GM21723 (cell line): ENCODE measurements around the gene SLC26A5.
"Not testable (repeated sequence)": the region's sequence is repeated elsewhere in the genome, so short reads cannot be mapped to it uniquely, and the experiment has no call there.

Source experiments
- ATAC-seq: cut with Tn5 transposase; IDR thresholded peaks from one replicate; pipeline ENCODE4 v1.9.1; 2021; ENCODE audit warnings: mild to moderate bottlenecking, moderate library complexity; ENCODE audit not compliant: unreplicated experiment

SLC26A5 gene

DNA sequence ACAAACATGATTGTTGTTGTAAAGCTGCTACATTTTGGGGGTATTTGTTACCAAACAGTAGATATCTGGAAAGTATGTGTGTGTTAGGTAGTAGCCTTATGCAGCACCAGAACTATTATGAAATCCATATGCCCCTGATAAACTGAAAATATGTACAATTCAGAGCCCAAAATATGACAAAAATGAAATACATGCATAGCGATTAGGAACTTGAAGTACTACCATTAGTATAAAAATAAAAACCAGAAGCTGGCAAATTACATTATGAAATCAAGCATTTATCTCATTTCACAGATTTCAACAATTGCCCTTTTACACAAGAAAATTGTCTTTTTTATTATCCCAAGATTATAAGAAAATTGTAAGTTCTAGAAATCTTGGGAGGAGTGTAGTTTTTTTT lies 33.9 kb downstream of the SLC26A5 start:
- no peak for ATAC-seq

DNA sequence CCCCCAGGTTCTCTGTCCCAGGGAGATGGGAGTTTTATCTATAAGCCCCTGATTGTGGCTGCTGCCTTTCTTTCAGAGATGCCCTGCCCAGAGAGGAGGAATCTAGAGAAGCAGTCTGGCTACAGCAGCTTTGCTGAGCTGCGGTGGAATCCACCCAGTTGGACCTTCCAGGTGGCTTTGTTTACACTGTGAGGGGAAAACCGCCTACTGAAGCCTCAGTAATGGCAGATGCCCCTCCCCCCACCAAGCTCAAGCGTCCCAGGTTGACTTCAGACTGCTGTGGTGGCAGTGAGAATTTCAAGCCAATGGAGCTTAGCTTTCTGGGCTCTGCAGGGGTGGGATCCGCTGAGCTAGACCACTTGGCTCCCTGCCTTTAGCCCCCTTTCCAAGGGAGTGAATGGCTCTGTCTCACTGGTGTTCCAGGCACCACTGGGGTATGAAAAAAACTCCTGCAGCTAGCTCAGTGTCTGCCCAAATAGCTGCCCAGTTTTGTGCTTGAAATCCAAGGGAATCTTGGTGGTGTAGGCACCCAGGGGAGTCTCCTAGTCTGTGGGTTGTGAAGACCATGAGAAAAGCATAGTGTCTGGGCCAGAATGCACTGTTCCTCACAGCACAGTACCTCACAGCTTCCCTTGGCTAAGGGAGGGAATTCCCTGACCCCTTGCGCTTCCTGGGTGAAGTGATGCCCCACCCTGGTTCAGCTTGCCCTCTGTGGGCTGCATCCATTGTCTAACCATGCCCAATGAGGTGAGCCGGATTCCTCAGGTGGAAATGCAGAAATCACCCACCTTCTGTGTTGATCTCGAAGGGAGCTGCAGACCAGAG lies 40.0 kb downstream of the SLC26A5 start:
- ATAC-seq: not testable (repeated sequence)

DNA sequence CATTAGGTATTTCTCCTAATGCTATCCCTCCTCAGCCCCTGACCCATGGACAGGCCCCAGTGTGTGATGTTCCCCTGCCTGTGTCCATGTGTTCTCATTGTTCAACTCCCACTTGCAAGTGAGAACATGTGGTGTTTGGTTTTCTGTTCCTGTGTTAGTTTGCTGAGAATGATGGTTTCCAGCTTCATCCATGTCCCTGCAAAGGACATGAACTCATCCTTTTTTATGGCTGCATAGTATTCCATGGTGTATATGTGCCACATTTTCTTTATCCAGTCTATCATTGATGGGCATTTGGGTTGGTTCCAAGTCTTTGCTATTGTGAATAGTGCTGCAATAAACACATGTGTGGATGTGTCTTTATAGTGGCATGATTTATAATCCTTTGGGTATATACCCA lies 46.3 kb downstream of the SLC26A5 start:
- ATAC-seq: not testable (repeated sequence)

DNA sequence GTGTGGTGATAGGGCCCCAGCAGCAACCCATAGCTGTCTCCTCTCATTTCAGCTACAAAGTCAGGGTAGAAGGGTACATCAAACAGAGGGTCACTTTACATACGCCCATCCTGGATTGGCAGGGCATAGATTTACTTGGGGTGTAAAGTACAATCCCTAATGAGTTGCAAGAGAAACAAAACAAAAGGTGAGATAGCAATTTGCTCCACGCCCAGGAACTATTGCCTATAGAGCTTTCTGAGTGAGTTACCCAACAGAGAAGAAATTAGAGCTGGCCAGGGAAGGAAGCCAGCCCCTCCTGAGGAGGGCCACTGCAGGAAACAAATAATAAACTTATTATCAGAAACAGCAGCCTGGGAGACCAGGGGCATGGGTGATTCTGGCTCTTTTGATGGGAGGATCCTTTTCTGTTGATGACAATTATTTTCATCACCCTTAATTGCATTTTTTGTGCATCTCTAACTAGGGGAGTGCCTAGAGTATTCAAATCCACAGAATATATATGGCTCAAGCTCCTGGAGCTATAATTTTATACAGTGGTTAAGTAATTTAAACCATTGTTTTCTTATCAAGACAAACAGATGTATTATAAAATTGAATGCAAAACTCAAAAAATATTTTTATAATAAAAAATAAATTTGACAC lies 47.4 kb downstream of the SLC26A5 start:
- ATAC-seq: no peak

DNA sequence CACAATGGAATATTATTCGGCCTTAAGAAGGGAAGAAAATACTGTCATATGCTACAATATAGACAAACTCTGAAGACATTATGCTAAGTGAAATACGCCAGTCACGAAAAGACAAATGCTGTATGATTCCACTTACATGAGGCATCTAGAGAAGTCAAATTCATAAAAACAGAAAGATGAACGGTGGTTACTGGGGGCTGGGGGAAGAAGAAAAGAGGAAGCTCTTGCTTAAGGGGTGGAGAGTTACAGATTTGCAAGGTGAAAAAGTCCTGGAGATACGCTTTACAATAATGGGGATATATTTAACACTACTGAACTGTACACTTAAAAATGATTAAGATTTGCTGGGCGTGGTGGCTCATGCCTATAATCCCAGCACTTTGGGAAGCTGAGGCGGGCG lies 49.5 kb downstream of the SLC26A5 start:
- ATAC-seq: no peak

DNA sequence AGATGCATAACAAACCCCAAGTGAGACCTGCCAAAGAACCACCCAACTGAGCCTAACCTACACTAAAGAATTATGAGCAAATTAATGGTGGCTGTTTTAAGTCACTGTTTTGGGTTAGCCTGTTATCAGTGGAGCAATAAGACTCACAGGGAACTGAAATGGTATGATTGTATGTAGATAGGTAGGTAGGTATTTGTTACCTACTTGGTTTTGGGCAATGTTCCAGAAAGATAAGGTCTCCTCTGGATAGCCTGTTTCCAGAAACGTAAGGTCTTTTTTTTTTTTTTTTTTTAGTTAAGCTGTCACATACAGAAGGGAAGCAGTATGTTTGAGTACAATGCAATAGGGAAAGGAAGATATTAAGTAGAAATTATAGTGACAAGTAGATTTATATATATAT lies 50.9 kb downstream of the SLC26A5 start:
- ATAC-seq: no peak

DNA sequence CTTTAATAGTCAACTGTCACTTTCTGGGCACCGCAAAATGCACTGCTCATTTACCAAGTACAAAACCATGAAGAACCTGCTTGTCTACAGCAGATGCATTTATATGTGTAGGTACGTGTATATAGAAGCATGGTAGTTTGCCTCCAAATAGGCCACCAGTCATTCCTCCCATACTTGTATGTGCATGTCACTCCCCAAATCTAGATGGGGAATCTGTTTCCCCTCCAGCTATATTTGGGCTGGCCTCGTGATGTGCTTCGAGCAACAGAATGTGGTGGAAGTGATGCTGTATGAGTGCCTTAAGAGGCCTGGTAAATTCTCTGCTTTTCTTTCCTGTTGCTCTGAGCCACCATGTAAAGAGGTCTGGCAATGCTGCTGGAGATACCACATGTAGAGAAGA lies 51.4 kb downstream of the SLC26A5 start:
- no peak for ATAC-seq

DNA sequence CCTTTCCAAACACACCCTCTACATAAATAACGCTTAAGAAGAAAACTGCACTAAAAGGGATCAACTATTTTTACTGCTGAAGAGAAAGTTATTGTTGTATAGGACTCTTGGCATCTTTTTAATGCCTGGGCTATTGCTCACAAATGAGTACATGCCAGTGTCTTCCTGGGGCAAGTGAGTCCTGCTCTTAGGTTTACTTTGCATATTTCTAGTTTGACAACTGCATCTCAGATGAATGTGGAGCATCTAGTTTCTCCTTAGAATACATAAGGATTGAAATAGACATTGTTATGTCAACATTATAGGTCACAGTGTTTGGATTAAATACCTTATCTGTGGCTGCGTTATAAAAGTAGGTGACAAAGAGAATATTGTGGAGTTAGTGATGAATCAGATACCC lies 54.0 kb downstream of the SLC26A5 start:
- ATAC-seq: no peak

DNA sequence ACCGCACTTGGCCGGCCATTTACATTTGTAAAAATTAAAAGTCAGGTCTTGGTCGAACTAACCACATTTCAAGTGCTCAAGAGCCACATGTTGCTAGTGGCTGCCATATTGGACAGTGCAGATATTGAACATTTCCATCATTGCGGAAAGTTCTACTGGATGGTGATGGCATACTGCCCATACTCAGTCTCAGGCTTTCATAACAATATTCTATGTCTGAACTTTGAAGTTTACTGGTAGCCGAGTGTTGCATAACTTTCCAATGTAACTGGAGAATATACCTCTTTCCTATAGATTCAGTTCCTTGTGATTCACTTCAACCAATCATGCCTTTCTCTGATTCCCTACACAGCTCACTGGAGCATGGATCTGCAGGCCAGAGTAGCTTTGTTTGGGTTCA lies 54.9 kb downstream of the SLC26A5 start:
- ATAC-seq: no peak

DNA sequence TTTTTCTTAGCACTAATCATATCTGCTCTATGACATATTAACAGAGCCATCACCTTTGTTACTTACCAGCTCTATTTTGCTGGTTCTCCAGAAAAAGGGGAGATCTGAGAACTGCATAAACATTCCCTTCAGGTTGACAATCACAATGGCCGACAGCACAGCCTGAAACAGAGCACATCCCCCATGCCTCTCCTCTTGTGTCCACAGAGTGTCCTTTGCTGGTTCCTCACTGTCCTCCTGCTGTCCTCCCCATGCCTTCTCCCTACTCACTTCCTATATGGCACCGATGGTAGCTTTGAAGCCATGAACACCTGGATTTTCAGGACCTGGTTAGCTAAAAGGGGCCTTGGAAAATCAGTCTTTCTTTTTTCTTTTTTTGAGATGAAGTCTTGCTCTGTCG lies 56.7 kb downstream of the SLC26A5 start:
- ATAC-seq: no peak

DNA sequence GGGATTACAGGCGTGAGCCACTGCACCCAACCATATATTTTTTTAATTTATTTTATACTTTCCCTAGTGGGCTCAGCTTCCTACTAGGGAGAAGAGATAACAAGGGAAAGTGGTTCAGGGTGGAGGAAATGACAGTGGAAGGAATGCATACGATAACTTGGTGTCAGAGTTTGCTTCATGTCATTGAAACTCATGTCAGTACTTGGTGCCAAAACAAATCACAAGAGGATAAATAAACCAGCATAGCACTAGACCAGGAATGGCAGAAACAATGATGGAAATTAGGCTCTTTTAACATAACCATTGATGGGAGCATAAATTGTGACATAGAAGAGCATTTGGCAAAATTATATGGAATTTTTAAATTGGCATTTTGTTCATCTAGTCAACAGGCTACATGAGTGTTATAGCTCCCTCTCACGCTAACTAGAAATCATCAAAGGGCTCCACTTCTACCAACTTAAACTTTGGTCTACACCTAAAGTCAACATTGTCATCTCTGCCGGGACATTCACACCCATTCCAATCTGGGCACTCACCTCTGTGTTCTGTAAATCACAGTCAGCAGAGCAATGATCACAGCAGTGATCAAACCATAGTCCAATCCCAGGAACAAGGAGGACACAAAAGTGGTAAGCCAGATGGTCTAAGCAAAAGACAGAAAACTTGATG lies 57.4 kb downstream of the SLC26A5 start:
- ATAC-seq: no peak

DNA sequence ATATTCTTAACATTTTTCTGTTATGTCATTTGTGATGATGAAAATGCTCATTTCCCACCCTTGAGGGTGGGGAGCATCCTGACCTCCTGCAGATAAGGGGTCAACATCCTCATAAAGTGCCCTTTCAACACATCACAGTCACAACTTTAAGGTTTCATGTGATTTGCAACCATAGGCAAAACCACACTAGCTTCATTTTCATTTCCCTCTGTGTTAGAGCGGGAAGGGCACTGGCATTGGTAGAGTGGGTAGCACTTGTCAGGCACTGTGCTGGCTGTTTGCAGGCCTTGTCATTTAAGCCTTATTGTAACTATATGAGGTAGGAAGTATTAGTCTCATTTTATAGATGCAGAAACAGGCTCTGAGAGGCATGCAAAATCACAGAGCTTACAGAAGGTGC lies 58.8 kb downstream of the SLC26A5 start:
- ATAC-seq: no peak

DNA sequence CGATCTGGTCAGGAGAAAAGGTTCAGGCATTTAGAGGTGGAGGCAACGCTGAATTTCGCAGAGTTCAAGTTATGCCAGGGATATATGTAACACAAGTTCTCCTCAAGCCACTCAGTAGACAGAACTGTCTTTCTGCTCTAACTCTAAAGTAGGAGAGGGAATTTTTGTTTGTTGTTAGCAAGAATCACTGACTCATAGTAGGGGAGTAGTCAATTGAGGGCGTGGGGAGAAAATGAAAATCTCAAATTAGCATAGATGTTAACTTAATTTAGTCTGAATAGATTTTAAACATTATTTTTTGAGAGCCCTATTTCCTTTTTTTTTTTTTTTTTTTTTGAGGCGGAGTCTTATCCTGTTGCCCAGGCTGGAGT lies 64.0 kb downstream of the SLC26A5 start:
- no peak for ATAC-seq

DNA sequence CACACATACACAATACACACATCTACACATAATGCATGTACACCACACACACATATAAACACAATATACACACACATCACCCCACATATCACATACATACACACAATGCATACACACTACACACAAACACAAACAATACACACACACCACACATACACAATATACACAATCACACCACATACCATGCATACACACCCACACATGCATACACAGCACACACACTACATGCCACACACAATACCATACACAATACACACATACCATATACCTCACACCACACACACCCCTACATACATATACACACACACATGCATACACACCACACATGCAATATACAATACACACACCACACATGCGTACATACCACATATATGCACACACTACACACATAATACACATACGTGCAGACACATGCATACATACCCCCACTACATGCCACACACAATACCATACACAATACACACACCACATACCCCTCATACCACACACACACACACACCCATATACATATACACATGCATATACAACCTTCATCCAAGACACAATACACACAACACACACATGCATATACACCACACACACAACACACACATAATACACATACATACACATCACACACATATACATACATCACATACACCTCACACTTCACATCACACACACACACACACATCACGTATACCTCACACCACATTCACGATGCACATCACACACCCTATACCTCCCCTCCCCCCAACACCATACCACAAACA lies 64.6 kb downstream of the SLC26A5 start:
- no peak for ATAC-seq

DNA sequence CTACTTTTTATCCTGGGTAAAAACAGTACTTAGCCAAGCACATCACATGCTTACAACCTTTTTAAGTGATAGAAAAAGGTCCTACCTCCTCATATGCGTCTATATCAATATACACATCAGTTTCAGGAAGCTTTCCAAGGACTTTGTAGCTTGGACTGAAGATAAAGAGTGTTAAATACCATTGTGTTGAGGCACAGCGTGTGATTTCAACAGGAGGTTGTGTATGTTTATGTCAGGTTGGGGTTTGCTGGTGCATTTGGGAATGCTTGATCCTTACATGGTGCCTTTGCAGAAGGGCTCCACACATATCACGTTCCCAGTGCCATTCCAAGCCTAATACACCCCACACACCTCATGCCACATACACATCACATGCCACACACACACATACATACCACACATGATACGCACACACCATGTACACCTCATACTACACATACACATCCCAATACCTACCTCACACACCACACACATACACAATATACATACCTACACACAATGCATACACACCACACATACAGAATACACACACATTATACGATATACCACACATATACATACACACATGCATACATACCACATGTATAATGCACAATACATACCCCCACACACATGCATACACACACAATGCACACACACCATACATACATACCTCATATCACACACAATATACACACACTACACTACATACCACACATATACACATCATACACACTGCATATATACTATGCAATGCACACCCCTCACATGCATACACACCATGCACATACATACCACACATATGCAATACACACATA lies 65.4 kb downstream of the SLC26A5 start:
- ATAC-seq: no peak

DNA sequence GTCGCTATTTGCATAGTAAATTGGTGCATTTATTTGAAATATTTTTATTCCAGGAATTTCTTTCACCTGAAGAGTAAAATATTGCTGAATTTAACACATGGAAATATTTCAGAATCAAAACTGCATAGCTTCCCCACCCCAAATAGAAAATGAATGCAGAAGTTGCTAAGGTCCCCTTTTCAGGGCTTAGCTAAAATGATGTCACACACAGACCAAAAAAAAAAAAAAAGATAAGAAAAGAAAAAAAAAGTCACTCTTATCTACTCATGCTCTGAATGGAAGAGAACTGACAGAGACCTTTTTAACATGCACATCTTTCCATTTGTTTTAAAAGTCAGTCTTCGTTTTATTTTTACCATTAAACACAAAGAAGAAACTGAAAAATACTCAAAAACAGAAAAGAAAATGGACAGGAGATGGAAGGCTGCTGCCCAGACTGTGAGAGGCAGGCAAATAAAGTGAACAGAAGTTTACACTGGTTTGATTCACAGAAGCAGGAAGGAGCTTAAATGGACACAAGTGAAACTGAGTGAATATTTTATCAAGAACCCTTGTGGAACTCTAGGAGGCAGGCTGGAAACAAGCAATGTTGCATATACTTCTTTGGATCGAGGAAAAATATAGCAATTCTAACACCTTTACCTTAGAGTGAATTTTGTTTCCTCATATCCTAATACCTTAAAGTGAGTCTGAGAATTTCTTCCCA lies 66.6 kb downstream of the SLC26A5 start:
- ATAC-seq: no peak

DNA sequence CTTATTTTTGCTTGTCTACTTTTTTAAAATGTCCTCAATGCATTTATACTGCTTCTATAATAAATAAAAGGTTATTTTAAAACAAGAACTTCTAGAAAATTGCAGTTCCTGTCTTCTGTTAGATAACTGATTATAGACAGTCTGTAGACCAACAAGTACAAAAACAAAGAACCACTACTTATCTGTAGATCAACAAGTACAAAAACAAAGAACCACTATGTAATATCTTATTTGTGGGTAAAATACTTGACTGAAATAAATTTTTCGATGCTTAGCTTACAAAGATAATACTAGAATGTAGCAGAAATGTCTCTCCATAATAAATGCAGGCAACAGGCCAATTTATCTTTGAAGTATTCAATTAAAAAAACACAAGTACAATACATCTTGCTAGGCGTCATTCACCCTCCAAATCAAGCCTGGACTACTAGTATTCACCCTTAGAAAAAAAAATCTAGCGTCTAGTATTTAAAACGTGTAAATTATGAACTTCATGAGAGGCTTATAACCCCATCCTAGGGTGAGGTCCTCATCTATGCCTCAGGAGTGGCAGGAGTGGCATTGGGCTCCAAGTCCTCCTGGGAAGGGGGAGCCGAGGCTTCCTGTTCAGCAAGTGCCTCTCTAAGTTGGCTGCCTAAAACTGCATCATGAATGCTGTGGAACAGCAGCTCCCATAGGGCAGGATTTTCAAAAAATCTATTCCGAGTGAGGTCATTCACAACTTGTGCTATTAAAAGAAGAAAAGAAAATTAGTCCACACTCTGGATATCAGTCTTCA lies 72.0 kb downstream of the SLC26A5 start:
- ATAC-seq: no peak

DNA sequence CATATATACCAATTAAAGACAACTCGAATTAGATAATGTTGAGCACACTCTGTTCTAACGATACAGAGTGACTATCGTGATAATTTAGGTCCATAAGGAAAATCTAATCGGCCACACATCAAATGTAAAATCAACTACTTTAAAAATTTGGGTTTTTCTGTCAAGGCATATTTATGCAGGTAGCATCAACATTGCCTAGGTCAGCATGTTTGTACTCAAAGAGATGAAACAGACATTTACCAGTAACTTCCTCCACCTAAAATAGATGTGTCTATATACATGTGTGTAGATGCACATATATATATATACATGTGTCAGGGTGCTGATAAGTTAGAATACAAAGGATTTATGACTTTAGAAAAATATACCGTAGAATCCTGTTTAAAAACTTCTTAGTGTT lies 76.6 kb downstream of the SLC26A5 start:
- no peak for ATAC-seq

DNA sequence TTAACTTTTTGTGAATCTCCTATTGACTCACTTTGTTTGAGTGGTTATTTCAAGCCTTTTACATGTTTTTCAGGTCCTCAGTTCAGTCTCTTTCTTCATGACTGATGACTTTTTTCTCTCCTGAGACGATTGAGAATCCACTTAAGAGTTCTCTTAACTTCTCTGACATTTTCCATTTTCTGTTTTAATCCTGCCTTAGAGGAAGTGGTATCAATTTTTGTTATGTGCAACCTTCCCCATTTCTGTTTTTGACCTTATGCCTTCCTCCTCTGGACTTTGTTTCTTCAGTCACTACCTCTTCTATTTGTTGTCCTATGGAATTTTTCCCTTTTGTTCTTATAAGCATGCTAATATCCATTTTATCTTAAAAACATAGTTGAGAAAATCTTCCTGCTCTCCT lies 96.2 kb downstream of the SLC26A5 start:
- no peak for ATAC-seq
